OCI-LY1 (cell line): ENCODE measurements around the gene ANO4.

Experiments used
- H2AFZ ChIP-seq: fragments of 200-600 bp; sonication (generic), shearing (Covaris generic); 2 replicates; pipeline ENCODE4 v1.6.0; 2014; ENCODE audit warnings: antibody characterized with exemption, mild to moderate bottlenecking, low read length
- H3F3A ChIP-seq: fragments of 200-600 bp; sonication (generic), shearing (Covaris generic); 2 replicates; pipeline ENCODE4 v1.6.0; 2014; ENCODE audit warnings: mild to moderate bottlenecking, antibody characterized with exemption, low read length, moderate library complexity; ENCODE audit not compliant: insufficient read depth
- H3K27ac ChIP-seq: fragments of 200-600 bp; sonication (generic); 2 replicates; pipeline ENCODE4 v1.5.1; 2014; ENCODE audit warnings: low read length, mixed run types, mild to moderate bottlenecking, low read depth; ENCODE audit not compliant: poor library complexity, severe bottlenecking
- H3K27me3 ChIP-seq: fragments of 200-600 bp; sonication (generic); 2 replicates; pipeline ENCODE4 v1.6.0; 2014; ENCODE audit warnings: antibody characterized with exemption, mild to moderate bottlenecking, low read length, moderate library complexity; ENCODE audit not compliant: insufficient read depth
- H3K36me3 ChIP-seq: fragments of 200-600 bp; sonication (generic); 2 replicates; pipeline ENCODE4 v1.6.1; 2014; ENCODE audit warnings: mild to moderate bottlenecking, antibody characterized with exemption, low read length, moderate library complexity, mixed read lengths; ENCODE audit not compliant: insufficient read depth
- H3K4me1 ChIP-seq: fragments of 200-600 bp; sonication (generic); 2 replicates; pipeline ENCODE4 v1.5.1; 2014; ENCODE audit warnings: mild to moderate bottlenecking, low read length, moderate library complexity; ENCODE audit not compliant: insufficient read depth, severe bottlenecking
- H3K4me2 ChIP-seq: fragments of 200-600 bp; sonication (generic), shearing (Covaris generic); 2 replicates; pipeline ENCODE4 v1.6.1; 2014; ENCODE audit warnings: low read length
- H3K4me3 ChIP-seq: fragments of 200-600 bp; sonication (generic); 2 replicates; pipeline ENCODE4 v1.5.1; 2014; ENCODE audit warnings: low read length, low read depth, mild to moderate bottlenecking, mixed read lengths; ENCODE audit not compliant: poor library complexity, severe bottlenecking
- H3K79me2 ChIP-seq: fragments of 200-600 bp; shearing (Covaris generic); 2 replicates; pipeline ENCODE4 v1.6.1; 2016; ENCODE audit warnings: mixed run types, low read length, mixed read lengths; ENCODE audit not compliant: insufficient read depth
- H3K9ac ChIP-seq: fragments of 200-600 bp; sonication (generic), shearing (Covaris generic); 2 replicates; pipeline ENCODE4 v1.6.1; 2014; ENCODE audit warnings: mild to moderate bottlenecking, low read length, mixed read lengths
- H3K9me2 ChIP-seq: fragments of 200-600 bp; sonication (generic), shearing (Covaris generic); 2 replicates; pipeline ENCODE4 v1.6.1; 2014; ENCODE audit warnings: low read depth, mild to moderate bottlenecking, low read length, mixed read lengths
- H3K9me3 ChIP-seq: fragments of 200-600 bp; shearing (Covaris generic); 2 replicates; pipeline ENCODE4 v1.6.1; 2014; ENCODE audit warnings: low read length, mixed read lengths
- H4K20me1 ChIP-seq: fragments of 200-600 bp; sonication (generic), shearing (Covaris generic); 2 replicates; pipeline ENCODE4 v1.6.0; 2016; ENCODE audit warnings: mild to moderate bottlenecking, low read length; ENCODE audit not compliant: insufficient read depth
- CTCF ChIP-seq: fragments of 200-600 bp; sonication (generic), shearing (Covaris generic); IDR thresholded peaks from 2 replicates; pipeline ENCODE4 v1.5.1; 2017; ENCODE audit warnings: mild to moderate bottlenecking, antibody characterized with exemption, low read length, moderate library complexity, mixed read lengths
- EZH2 ChIP-seq: fragments of 200-600 bp; sonication (generic), shearing (Covaris generic); IDR thresholded peaks from 2 replicates; pipeline ENCODE4 v1.8.0; 2017; ENCODE audit warnings: borderline replicate concordance, mixed run types, mild to moderate bottlenecking, antibody characterized with exemption, low read length, moderate library complexity, mixed read lengths

ANO4 gene

GRCh38 chr12:101078536-101079285 is 284.1 kb downstream of the ANO4 start:
- H3K4me3 ChIP-seq, result no peak overlapping the region
- no peak overlapping the region for H3K4me2 ChIP-seq
- no peaks in the 10 kb centered on the region for H3K9me2 ChIP-seq
- H3K27ac ChIP-seq, result no peak overlapping the region
- H3K9ac ChIP-seq, result no peak overlapping the region
- H3K27me3 ChIP-seq, result no peaks in the 10 kb centered on the region
- H4K20me1 ChIP-seq, result no peaks in the 10 kb centered on the region
- no peaks in the 10 kb centered on the region for H3K4me1 ChIP-seq
- no peaks in the 10 kb centered on the region for H3K36me3 ChIP-seq
- no peaks in the 10 kb centered on the region for H3K79me2 ChIP-seq
- H2AFZ ChIP-seq, result no peak overlapping the region
- TF ChIP-seq CTCF, result no peak
- TF ChIP-seq EZH2, result no peak
- H3F3A ChIP-seq, result no peaks in the 10 kb centered on the region
- no peaks in the 10 kb centered on the region for H3K9me3 ChIP-seq

- no peak overlapping the region for H3K4me3 ChIP-seq
- H3K27me3 ChIP-seq, result no peaks in the 10 kb centered on the region
- H3K4me2 ChIP-seq, result no peak overlapping the region
- H3K36me3 ChIP-seq, result no peaks in the 10 kb centered on the region
- H3K9me2 ChIP-seq, result no peaks in the 10 kb centered on the region
- no peaks in the 10 kb centered on the region for H4K20me1 ChIP-seq
- TF ChIP-seq EZH2, result no peak
- TF ChIP-seq CTCF, result no peak
- no peak overlapping the region for H3K9ac ChIP-seq
- no peaks in the 10 kb centered on the region for H3F3A ChIP-seq
- no peak overlapping the region for H3K27ac ChIP-seq
- H3K79me2 ChIP-seq, result no peaks in the 10 kb centered on the region
- no peak overlapping the region for H2AFZ ChIP-seq
- no peaks in the 10 kb centered on the region for H3K4me1 ChIP-seq
- H3K9me3 ChIP-seq, result no peaks in the 10 kb centered on the region
Observed at GRCh38 chr12:101082706-101083105, 288.1 kb downstream of the ANO4 start.

- Histone ChIP-seq H3K4me2 (no peak overlapping the region), H3F3A (no peaks in the 10 kb centered on the region), H3K79me2 (no peaks in the 10 kb centered on the region), H3K4me1 (no peaks in the 10 kb centered on the region), H3K36me3 (no peaks in the 10 kb centered on the region), H3K9me2 (no peaks in the 10 kb centered on the region), H2AFZ (no peak overlapping the region), H3K9me3 (no peaks in the 10 kb centered on the region), H3K27me3 (no peaks in the 10 kb centered on the region), H3K9ac (no peak overlapping the region), H3K4me3 (no peak overlapping the region), H4K20me1 (no peaks in the 10 kb centered on the region), H3K27ac (no peak overlapping the region)
- no peak for TF ChIP-seq CTCF
- no peak for TF ChIP-seq EZH2
Observed at GRCh38 chr12:101086490-101087135, 292.0 kb downstream of the ANO4 start.
